Muscle of back (tissue), 11 donors: ENCODE measurements around the gene MAD1L1. TPM values are rescaled to one million over a fixed set of nuclear protein-coding genes. Genes with fewer than 3 reads are reported as not detected.

Experiments used
- DNase-seq, 3 donors: peaks; one replicate each; pipeline versions ENCODE4 v3.0.0 to v3.0.0-alpha.2; 2013
- polyA plus RNA-seq, 10 donors: library from polyadenylated mRNA; unstranded; fragments of 120-200 nt; gene quantifications; one replicate each; pipeline ENCODE4 v1.2.1, GENCODE V29; 2013; ENCODE audit not compliant: insufficient read length in 10 of 10

Gene MAD1L1
- polyA plus RNA-seq, 10 donors, result 15.4 to 25.7 (median 22.0) TPM

DNA sequence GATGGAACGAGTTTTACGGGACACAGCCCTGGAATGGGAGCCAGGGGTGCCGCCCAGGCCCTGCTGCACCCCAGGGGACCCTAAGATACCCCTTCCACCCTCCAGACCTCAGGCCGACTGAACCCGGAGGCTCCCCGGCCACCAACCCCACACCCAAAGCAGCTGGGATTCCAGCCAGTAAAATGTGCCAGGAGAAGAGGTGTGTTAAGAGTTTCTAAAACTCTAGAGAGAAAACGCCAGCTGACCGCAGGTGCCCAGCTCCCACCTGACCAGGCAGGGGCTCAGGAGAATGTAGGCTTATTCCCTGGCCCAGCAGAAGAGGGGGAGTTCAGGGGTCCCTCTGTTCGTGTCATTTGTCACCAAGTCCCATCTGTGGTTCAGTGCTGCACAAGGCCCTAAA, 26.7 kb upstream of the MAD1L1 start:
- no peak for DNase-seq

DNA sequence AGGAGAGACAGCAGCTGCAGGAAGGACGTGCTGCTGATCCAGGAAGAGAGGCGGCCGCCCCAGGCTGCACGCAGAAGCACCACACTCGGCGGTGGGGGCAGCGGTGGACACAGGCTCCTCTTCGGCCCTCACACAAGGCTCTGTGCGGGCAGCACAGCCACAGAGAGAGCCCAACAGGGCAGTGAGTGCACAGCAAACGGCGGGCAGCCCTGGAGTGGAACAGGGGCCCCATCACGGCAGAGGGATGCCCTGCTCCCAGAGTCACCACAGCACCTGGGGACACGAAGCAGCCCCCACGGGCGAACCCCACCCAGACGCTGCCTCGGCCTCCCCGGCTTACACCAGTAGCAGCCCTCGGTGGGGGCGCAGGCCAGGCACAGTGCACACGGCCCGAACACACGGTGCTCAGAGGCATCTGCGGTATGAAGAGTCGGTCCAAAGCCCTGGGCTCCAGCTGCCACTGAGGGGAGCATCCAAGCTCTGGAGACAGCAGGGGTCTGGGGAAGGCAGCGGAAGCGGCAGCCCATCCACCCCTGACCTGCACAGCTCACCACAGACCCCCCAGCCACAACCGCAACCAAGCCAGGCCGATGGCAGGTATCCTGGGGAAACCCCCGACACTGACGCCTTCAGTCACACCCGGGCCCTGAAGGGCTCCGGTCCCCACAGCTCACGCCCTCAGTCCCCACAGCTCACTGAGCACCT, 26.1 kb upstream of the MAD1L1 start:
- no peak for DNase-seq

DNA sequence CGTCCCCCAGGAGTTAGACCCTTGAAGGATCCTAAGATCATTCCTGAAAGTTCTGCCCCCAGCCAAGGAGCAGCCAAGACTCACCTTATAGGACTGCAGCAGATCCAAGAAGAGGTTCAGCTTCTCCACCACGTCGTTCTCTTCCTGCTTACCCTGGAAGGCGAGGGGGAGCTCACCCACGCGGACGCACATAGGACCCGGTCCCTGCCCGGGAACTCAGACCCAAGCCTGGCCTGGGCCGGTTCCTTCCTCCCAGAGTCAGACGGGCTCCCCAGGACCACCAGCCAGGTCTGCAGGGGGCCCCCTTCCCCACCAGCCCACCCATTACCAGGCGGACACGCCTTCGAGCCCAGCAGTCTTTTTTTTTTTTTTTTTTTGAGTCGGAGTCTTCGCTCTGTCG, 24.9 kb upstream of the MAD1L1 start:
- no peak for DNase-seq

DNA sequence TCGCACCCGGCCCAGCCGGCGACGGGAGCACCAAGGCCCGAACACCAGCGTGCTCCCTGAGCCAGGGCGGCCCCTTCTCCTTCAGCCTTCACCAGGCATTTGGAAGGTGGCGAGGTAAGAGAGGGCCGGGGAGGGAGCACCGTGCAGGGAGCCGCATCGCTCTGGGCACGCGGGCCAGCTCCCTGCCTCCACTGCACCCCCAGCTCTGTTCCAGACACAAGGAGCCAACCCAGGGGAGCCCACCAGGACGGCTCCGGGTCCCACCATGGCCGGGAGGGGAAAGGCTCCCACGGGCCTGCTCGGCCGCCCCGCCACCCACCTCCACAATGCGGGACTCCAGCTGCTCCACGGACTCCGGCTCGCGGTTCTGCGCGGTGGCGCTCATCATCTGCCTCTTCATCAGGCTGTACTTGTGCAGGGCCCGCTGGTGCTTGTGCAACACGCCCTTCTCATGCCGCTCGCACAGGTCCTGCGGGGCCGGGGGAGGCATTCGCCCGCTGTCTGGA, 24.4 kb upstream of the MAD1L1 start:
- DNase-seq, result no peak

DNA sequence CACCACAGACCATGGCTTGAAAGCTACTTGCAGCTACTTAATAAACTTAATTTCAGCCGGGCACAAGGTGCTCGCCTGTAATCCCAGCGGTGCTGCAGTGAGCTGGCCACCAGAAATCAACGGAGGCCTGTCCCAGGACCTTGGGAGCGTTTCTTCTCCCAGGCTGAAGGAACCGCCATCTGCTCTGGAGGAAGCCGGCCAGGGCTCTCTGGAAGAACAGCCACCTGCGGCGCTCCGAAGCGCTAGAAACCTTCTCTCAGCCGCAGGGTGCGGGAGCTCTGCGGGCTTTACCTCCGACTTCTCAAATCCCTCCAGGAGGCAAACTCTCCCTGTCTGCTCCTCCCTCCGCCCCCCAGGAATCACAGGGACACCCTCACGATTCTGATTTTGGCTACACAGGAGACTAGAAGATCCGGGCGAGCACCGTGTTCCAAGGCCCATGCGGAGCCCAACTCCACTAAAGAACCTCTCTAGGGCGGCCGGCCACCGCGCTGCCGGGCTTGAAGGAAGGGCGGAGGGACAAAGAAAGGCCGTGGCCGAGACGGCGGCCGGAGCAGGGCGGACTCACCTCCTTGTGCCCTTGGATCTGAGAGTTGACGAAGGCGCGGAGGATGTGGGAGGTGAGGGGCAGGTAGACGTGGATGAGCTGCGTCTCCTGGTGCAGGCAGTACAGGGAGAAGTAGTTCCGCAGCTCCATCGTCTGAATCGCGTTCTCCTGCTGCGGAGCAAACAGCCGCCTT, 23.7 kb upstream of the MAD1L1 start:
- no peak for DNase-seq

DNA sequence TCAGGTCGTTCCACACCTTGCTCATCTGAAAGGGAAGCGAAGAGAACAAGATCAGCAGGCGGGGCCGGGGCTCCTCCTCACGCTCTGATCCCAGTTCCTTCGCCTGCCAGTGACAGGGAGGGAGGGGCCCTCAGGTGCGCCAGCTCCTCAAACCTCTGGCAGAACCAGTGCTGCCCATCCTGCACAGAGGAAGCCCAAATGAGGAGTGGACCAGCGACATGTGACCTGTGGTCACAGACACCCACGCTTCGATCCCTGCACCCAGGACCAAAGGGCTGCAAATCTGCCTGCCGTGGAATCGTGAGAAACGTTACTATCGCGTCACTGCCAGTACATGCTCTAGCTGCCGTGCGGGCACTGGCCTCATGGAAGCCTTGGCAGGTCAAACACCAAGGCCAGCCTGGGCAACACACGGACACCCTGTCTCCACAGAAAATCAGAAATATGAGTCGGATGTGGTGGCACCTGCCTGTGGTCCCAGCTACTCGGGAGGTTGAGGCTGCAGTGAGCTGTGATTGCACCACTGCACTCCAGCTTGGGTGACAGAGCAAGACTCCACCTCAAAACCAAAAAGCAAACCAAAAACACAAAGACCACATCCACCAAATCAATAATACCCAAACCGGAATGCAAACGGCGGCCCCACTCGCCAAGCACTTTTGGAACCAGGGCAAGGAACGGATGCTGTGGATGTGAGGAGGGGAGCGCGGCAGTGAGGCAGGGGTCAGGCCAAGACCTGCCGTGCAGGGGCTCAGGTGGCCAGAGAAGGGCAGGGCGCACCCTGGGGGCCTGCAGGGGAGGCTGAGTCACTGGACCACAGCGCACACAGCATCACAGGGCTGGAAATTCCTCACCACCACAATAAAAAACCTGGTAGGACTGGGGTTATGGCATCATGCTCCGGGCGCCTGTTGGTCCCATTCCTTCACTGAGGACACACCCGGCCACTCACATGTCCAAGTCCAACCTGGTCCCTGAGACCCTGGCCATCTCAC, 22.7 kb upstream of the MAD1L1 start:
- DNase-seq, result no peak

DNA sequence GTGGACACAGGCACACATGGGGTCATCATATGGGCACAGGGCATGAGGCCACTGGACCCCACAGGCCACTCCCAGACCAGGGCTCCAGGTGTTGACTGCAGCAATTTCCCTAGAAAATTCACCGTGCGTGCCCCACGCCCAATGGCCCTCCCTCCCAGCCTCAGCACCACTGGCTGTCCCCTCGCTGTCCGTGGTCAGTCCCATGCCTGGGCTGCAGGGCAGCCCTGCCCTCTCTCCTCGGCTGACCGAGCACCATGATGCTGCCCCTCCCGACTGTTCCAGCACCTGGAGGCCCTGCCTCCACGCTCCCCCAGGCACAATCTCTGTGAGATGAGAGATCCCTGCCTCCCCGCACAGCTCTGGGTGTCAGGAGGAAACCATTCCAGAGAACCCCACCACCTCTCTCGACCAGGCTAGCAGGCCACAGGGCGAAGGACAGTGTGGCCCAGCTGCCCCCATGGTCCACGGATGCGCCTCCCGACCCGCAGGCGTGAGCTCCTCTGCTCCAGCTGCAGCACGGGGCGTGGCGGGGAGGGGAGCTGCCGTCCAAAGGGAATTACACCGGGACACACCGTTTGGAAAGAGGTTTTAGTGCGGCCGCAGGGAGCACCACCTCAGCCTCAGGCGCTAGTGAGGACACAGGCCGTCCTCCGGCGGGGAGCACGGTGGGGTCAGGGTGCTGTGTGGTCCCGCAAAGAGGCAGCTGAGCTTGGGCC, 21.8 kb upstream of the MAD1L1 start:
- DNase-seq, result no peak

DNA sequence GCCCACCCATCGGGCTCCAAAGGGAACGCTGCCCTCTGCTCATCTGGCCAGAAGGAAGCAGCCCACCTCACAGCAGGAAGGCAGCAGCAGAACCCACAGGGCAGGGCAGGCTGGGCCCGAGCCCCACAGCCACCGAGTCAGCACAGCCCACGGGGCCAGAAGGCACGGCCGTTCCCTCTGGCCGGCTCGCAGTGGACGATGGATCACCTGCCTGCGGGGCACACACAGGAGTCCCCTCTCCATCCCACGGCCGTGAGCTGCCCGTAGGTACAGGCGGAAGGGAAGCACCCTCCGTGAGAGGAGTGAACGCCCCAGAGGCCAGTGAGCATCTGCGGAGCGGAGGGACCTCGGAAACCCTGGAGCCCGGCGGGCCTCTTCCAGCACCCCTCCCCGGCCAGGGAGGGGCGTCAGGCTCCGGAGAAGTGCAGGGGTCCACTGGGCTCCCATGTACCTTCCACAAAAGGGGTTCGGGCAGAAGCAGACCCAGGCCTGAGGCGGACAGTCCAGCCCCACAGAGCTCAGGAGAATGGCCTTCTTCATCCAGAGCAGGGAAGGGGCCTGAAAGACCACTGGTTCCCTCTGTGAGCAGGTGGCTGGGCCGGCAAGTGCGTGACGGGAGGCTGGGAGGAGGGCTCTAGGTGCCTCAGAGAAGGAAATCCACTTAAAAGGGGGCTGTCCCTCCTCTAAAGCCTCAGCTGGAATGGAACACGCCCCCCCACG, 20.9 kb upstream of the MAD1L1 start:
- no peak for DNase-seq

DNA sequence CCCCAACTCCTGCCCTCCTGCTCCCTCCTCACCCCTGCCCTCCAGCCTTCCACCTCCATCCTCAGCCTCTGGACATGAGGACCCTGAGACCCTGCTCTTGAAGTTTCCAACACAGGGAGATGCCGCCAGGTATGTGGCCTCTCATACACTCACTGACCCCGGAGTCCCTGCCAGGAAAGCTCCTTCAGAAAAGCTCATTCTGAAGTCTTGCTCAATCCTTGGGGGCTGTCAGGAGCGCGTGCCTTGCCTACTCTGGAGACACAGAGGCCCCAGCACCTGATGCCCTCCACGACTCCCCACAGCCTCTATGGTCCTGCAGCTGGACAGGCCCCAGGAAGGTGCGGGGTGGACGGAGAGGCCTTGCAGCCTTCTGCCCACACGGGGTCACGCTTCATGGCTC, 20.3 kb upstream of the MAD1L1 start:
- no peak for DNase-seq

DNA sequence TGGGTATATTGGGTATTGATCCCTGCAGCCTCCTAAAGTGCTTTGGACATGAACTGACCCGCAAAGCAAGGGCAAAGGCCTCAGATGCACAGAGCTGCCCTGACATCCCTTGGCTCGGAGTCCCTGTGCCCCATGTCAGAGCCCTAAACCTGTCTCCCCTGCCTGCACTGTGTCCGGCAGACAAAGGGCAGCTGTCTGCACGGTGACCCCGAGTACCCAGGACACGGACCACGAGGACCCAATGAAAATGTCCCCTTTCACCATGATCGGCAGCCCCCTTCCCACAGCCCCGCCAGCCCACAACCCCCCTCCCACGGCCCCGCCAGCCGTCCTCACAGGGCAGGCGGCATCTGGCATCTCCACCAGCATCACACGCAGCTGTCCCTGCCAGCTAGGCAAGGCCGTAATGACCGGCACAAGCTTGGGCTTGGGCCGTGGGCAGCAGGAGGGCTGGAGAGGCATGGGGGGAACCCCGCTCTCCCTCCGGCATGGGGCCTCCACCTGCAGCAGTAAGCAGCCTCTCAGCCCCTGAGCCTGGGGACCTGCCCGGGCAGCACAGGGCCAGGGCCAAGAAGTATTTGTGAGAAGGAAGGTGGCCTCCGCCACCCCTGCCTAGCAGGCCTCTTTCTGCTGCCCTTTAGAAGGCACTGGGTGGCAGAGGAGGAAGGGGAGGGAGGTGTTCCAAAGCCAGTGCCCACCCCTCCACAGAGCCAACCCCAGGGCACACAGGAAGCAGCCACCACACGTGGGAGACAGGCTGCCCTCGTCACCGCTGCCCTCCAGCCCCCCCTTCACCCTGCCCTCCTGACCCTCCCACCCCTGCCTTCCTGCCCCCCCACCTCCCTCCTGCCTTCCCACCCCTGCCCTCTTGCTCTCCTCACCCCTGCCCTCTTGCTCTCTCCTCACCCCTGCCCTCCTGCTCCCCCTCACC, 19.4 kb upstream of the MAD1L1 start:
- DNase-seq, result peak in 1 of 3 donors; percentile 74

DNA sequence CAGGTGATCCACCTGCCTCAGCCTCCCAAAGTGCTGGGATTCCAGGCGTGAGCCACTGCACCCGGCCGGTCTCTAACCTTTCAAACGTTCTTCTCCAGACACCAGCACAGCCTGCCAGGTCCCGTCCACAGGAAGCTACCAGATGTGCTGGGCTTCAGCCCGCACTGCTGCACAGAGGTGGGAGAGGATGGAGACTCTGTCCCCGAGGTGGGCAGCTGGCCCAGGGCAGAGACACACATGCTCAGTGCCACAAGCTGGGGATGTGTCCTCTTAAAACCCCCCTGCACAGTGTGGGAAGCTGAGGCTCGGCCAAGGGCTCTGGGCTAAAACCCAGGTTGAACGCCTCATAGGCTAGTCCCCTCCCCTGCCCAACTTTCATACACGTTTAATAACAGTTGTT, 18.6 kb upstream of the MAD1L1 start:
- peak in 1 of 3 donors; percentile 79 for DNase-seq

DNA sequence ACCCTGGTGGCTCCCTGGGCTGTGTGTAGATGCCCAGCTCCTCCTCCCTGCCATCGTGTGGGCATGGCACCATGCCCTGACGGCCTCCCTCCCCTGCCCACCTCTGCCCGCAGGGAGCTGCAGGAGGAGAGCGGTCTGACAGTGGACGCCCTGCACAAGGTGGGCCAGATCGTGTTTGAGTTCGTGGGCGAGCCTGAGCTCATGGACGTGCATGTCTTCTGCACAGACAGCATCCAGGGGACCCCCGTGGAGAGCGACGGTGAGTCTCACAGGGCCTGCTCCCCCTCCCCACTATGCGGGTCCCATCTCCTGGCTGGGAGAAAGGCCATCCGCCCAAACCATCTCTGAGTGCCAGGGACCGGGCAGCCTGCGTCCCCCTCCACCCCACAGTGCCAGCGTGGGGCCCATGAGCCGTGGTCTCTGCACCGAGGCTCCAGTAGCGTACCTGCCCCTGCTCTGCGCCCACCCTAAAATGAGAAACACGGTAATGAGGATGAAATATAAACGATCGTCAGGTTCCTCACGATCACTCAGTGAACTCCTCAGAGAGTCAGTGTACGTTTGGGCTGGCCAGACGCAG, 17.1 kb upstream of the MAD1L1 start:
- no peak for DNase-seq

DNA sequence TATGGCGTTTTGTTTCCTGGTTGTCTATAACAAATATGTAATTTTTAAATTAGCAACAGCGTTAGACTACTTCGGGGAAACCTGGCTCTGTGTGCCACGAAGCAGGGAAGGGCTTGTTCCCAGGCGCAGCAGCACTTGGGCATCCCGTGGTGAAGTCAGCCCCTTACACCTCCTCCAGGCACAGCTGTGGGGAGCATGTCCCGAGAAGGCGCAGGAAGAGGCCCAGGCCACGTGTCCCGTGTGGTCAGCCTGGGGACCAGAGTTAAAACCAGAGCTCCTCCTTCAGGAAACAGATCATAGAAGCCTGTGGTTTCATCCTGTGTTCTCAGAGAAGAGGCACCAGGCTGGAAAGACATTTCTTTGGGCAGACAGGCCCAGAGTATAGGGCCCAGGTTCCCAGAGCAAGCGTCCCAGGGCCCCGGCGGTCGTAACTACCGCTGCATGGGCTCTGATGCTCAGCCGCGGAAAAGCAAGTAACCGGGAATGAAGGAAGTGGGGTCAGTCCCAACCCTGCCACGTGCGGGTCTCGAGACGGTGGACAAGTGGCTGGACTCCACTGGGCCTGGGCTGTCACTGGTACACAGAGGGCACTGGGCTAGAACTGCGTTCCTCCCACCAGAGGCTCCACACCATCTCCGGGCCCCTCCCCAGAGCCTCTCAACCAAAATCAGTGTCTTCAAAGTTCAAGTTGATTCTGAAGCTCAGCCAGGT, 16.4 kb upstream of the MAD1L1 start:
- DNase-seq, result peak; percentile 88 to 94 (median 90)

DNA sequence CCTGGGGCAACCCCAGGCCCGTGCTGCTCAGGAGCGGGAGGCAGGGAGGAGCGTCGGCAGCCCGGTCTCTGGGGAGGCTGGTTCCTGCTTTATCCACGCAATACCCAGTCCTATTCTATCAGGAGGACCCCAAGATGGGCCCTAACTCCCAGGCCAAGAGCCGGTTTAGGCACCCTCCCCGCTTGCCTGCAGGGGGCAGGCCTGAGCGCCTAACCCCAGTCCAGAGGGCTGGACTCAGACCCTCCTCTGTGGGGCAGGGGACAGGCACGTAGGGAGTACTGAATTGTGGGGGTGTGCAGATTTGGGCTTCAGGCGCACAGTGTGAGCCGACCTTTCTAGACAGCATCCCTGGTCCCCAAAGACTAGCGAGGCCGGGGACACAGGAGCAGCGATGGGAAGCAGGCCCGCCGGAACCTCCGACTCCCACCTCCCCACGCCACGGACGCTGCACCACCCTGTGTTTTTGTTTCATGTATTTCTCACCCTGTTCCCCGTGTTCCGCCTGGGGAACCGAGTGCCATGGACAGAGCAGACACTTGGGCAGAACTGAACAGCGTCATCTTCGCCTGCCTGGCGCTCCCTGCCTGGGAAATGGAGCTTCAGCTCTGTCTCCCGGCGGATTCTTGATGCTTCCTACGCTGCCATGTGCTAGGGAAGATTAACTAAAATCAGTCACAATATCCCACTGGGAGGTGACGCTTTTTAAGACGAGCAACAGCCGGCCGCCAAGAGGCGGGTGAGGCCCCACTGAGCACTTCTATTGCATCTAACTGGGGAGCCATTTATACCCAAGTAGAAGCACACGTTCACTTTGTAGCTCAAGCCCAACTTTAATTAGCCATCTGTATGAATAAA, 14.6 kb upstream of the MAD1L1 start:
- DNase-seq, result peak in 1 of 3 donors; percentile 61

DNA sequence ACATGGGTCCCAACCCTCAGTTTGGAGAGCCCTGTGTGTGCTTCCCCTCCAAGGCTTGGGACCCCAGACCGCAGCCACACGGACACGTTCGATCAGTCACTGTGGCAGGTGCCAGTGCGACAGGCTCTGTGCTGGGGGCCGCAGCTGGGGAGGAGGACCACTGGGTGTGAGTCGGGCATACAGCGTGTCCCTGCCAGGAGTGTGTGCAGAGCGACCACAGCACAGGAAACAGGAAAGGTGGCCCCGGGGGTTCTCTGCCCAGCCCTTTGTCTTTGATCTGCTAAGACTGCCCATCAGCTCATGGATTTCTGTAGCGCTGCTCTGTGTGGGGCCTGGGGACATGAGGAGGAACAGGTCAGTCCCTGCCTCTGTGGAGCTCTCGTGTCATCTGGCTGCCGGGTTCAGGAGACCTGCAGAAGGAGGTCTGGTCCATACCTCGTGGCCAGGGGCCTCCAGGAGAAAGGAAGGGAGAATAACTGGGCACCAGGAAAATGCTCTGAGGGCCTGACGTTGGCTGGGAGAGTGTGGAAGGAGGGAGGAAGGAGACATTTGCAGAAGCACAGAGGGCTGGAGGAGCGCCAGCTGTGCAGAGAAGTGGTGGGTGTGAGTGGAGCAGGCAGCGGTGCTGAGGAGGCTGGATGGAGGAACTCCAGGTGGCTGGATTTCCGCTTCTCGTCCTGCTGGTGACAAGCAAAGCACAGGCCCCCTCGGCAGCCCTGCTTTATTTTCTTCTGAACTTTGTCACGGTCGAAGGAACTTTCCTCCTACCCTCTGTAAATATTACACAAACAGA, 13.3 kb upstream of the MAD1L1 start:
- DNase-seq, result peak in 2 of 3 donors; percentile 61 to 79

DNA sequence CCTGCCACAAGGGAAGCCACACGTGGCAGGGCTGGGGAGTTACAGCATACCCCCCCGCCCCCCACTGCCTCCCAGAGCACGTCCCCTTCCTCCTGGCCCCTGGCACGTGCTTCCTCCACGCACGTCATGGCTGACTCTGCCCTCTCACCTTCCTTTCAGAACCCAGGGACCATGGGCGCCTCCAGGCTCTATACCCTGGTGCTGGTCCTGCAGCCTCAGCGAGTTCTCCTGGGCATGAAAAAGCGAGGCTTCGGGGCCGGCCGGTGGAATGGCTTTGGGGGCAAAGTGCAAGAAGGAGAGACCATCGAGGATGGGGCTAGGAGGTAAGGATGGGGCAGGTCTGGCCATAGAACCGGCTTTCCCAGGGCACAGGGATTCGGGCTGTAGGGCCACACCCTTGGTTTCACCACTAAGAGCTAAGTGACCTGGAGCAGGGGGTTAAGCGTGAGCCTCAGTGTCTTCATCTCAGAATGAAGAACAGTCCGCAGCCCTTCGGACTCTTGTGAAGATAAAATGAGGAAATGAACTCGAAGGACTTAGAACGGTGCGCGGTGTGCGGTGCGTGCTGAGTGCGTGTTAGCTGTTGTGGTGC, 11.8 kb upstream of the MAD1L1 start:
- DNase-seq, result no peak
